DMS53 (cell line): ENCODE results near the gene ANTXR1.
A peak's percentile ranks its signal among the peaks of the same experiment; 100 is the strongest.

Experiments used
- DNase-seq: peaks from one replicate; lab custom pipeline; 2025; lab: John Stamatoyannopoulos, UW

ANTXR1 gene

GRCh38 chr2:69238449-69239031 is 225.6 kb downstream of the ANTXR1 start:
- DNase-seq: no peak

DNA sequence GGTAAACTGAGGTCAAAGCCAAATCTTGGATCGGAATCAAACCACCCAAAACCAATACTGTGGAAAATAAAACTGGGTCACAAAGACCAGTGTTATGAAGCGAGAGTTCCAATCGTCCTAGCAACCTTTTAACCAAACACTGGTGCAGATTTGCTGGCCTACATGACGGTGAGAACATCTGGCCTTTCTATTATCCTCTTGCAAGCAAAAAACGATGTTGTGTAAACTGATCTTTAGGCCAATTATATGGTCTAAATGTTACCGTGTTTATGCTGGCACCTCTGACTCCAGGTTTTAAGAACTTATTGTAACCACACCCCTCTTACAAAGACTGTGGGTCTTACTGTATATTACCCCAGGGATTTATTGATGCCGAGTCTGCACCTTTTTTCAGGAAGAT is 228.1 kb downstream of the ANTXR1 start:
- peak; percentile 16 for DNase-seq

DNA sequence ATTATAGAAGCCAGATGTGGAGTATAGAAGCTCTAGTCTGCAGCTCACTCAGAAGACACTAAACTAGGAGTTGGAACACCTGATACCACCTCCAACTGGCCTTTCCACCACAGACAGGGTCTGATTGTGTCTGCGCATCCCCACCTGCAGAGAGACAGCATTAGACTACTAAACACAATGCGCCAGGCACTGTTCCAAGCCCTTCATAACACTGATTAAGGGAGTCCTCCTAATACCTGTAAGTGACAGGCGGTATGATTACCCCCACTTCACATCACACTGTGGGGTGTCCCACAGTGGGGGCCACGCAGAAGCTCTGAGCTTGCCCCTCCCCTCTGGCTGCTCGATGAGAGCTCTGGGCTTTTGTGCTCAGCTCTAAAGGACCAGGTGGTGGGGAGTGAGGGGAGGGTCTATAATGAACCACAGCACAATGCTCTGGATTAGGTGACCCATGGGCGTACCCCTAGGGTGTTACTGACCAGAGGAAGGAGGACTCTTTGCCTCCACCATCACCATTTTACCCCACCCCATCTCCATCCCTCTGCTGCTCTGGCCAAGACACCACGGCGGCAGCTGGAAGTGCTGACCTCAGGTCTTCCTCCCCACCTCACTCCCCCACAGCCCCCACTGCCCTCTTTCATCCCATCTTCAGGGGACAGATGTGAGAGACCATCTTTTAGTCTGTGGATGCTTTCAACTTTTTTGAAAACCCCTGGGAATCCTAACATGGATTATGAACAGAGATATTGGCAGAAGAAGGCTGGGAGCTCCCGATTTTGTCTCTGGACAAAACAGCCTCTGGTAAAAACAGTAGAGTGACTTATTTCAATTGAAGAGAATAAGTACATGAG is 228.9 kb downstream of the ANTXR1 start:
- DNase-seq: no peak

DNA sequence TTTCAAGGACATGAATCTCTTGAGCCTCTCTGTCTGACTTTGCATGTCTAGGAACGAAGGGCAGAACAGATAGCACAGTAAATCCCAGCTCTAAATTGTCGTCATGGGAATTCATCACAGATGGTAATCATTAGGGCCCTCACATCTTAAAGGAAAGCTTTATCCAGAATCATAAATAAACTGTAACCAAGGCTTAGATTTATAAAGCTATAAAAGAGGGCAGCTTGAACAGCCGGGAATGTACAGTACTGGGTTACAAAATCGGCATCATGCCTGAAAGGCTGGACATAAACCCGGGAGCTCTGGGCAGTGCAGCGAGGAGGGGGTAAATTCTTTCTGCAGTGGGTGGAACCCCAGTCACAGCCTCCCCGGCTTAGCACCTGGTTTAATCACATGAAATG is 229.7 kb downstream of the ANTXR1 start:
- DNase-seq: no peak

DNA sequence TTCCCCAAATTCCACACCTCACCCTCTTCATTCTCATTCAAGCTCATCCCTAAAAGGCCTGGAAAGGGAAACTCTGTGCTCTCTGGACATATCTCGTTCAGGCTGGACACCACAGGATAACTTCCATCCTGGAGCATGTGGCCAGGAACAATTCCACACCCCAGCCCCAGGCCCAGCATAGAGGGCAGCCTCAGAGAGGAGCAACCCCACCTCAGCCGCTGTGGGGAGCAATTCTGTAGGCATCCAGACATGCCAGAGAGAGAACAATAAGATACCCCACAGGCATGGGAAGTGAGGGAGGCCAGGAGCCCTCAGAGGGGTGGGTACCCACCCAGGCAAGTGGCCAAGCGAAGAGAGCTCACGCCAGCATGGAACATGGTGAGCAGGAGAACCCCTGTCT is 230.7 kb downstream of the ANTXR1 start:
- no peak for DNase-seq

DNA sequence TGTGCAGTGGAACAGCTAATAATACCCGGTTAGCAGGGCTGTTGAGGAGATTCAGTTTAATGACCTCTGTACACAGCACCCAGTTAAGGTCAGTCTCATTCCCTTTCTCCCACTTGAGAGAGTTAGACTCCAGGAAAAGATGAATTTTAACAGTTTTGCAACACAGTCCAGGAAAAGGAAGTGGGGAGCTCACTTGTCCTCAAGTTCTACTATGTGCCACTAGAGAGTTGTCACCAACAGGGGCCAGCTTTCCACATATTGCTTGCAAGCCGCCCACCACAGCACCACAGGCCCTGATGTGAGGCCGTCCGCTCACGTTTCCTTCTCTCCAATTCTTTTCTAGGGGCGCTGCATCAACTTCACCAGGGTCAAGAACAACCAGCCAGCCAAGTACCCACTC is 231.9 kb downstream of the ANTXR1 start:
- DNase-seq: no peak

DNA sequence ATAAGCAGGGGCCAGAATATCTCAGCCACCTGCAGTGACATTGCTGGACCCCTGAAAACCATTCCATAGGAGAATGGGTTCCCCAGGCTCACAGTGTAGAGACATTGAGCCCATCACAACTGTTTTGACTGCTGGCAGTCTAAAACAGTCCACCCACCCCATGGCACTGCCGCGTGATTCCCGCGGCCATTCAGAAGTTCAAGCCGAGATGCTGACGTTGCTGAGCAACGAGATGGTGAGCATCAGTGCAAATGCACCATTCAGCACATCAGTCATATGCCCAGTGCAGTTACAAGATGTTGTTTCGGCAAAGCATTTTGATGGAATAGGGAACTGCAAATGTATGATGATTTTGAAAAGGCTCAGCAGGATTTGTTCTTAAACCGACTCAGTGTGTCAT is 234.6 kb downstream of the ANTXR1 start:
- no peak for DNase-seq

DNA sequence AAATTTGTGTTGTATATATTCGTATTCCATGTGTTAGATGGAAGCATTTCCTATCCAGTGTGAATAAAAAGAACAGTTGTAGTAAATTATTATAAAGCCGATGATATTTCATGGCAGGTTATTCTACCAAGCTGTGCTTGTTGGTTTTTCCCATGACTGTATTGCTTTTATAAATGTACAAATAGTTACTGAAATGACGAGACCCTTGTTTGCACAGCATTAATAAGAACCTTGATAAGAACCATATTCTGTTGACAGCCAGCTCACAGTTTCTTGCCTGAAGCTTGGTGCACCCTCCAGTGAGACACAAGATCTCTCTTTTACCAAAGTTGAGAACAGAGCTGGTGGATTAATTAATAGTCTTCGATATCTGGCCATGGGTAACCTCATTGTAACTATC is 235.3 kb downstream of the ANTXR1 start:
- DNase-seq: no peak

GRCh38 chr2:69250981-69251380 is 238.0 kb downstream of the ANTXR1 start:
- no peak for DNase-seq

DNA sequence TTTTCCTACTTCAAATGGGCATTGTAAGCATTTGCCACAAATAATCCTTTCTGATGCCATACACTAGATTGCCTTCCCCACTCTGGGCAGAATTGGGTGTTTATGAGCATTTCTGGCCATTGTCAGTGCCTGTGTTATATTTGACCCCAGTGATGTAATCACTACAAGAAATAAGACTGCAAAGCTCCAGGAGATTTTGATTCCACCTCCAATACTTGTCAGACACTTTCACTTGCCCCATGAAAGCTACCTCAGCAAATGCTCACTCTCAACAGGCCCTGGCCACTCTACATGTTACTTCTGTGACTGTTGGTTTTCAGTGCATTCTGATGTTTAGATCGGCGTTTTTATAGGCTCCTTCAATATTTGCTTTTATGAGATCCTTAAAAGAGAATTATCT is 239.0 kb downstream of the ANTXR1 start:
- DNase-seq: no peak

DNA sequence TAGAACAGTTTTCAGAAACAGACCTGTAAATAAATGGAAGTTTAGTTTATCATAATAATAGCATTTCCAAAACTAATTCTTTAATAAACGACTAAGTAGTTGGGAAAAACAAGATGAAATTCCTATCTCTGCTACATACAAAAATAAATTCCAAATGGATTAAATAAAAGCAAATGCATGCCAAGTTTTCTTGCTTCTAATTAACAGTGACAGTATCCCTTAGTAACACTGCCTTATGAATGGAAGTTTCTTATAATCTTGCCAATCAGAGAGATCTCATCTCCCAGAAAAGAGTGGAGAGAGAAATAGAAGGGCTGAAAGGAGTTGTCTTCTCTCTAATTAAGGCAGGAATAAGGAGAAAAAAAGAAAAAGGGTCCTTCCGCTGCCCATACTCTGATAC is 240.1 kb downstream of the ANTXR1 start:
- no peak for DNase-seq

GRCh38 chr2:69253611-69254301 is 240.8 kb downstream of the ANTXR1 start:
- no peak for DNase-seq

DNA sequence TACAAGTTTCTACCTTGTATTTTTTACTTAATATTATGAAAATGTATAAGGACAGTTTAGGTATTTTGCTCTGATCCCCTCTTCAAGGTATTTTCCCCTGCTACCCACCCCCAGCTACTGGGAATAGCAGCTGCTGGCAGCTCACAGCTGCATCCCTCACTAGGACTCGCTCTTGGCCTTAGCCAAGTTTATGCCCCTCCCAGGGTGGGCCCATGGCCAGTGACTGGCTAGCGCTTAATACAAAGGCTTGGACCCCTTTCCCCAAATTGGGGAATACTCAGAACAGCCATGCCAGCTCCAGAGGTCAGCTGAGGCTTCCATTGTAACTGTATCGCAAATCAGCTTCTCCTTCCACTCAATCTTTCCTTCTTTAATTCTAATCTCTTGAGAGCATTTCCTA is 242.8 kb downstream of the ANTXR1 start:
- DNase-seq: no peak

DNA sequence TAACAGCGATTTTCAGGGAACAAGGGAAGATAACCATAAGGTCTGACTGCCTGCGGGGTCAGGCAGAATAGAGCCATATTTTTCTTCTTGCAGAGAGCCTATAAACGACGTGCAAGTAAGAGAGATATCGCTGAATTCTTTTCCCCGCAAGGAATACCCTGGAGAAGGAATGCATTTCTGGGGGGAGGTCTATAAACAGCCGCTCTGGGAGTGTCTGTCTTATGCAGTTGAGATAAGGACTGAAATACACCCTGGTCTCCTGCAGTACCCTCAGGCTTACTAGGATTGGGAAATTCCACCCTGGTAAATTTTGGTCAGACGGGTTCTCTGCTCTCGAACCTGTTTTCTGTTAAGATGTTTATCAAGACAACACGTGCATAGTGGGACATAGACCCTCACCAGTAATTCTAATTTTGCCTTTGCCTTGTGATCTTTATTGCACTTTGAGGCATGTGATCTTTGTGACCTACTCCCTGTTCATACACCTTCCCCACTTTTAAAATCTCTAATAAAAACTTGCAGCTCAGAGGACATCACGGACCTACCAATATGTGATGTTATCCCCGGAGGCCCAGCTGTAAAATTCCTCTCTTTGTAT is 247.1 kb downstream of the ANTXR1 start:
- peak; percentile 14 for DNase-seq

DNA sequence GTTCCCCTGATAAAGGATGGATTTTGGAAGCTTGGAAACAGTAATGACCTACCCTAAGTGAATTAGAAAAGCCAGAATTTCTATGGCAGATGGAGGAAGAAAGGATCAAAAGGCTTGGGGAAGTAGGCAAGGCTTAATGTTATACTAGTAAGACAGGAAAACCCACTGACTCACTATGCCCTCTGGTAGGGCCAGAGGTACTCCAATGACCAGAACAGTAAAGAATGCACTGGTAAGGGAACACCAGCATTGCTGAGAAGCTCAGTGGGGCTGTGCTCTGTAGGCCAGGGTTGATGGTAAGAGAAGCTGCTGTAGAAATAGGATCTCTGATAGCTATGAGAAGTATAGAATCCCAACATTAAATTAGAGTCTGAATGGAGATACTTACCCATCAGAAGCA is 247.7 kb downstream of the ANTXR1 start:
- DNase-seq: no peak

GRCh38 chr2:69269330-69269729 is 256.4 kb downstream of the ANTXR1 start:
- DNase-seq: no peak

GRCh38 chr2:69271831-69272257 is 258.9 kb downstream of the ANTXR1 start:
- no peak for DNase-seq

- no peak for DNase-seq
Measured at GRCh38 chr2:69272803-69273471, 260.0 kb downstream of the ANTXR1 start.

- DNase-seq: no peak
Measured at GRCh38 chr2:69275490-69275889, 262.5 kb downstream of the ANTXR1 start.

GRCh38 chr2:69278366-69278765 is 265.4 kb downstream of the ANTXR1 start:
- DNase-seq: peak; percentile 14

DNA sequence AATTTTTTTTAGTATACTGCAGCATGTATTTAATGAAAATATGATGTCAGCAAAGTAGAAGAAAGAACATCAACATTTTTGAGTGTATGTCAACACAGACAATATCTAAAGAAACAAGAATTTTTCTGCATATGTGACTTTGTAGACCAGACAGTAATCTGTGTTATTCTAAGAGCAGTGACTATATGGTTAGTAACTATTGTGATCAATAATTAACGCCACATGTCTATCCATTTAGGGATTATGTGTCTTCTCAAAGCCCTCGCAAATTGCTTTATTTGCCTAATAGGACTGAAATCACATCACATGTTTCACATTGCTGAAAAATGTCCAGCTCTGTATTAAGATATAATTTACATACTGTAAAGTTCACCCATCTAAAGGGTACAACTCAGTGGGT is 266.2 kb downstream of the ANTXR1 start:
- DNase-seq: no peak
